ENCODE measurements around the gene NUDT1. TPM values are rescaled to one million over a fixed set of nuclear protein-coding genes. Genes with fewer than 3 reads are reported as not detected.

Gene NUDT1
- total RNA-seq, 1 donor from 2014 or later: 71.2 TPM

- intact Hi-C loops (cut with micrococcal nuclease): loop anchor here (1.0 to 10.0 kb wide), 2 partner anchors 101 to 277 kb away; no protein-coding TSS in a partner anchor
Measured at GRCh38 chr7:2247141-2247995, 5.3 kb downstream of the NUDT1 start.

GRCh38 chr7:2248984-2249694 lies 7.1 kb downstream of the NUDT1 start:
- intact Hi-C loops (cut with micrococcal nuclease): loop anchor here (10.0 kb wide), 1 partner anchor 276 kb away; no protein-coding TSS in a partner anchor

- intact Hi-C loops (cut with micrococcal nuclease): loop anchor here (10.0 kb wide), 1 partner anchor 275 kb away; no protein-coding TSS in a partner anchor
Measured at GRCh38 chr7:2249744-2250323, 7.8 kb downstream of the NUDT1 start.

- intact Hi-C loops (cut with micrococcal nuclease): no loop called here
Measured at GRCh38 chr7:2251381-2251780, 9.4 kb downstream of the NUDT1 start.

- intact Hi-C loops (cut with micrococcal nuclease): no loop called here
Measured at GRCh38 chr7:2251841-2252771, 10.1 kb downstream of the NUDT1 start.

GRCh38 chr7:2253021-2253420 lies 11.0 kb downstream of the NUDT1 start:
- intact Hi-C loops (cut with micrococcal nuclease): no loop called here

- intact Hi-C loops (cut with micrococcal nuclease): no loop called here
Measured at GRCh38 chr7:2253525-2254244, 11.7 kb downstream of the NUDT1 start.

GRCh38 chr7:2254429-2255144 lies 12.6 kb downstream of the NUDT1 start:
- intact Hi-C loops (cut with micrococcal nuclease): no loop called here

GRCh38 chr7:2255145-2256139 lies 13.4 kb downstream of the NUDT1 start:
- intact Hi-C loops (cut with micrococcal nuclease): no loop called here

- intact Hi-C loops (cut with micrococcal nuclease): no loop called here
Measured at GRCh38 chr7:2256306-2257045, 14.4 kb downstream of the NUDT1 start.

- intact Hi-C loops (cut with micrococcal nuclease): no loop called here
Measured at GRCh38 chr7:2257046-2257551, 15.1 kb downstream of the NUDT1 start.

GRCh38 chr7:2257651-2258050 lies 15.6 kb downstream of the NUDT1 start:
- intact Hi-C loops (cut with micrococcal nuclease): no loop called here

GRCh38 chr7:2258661-2259365 lies 16.8 kb downstream of the NUDT1 start:
- intact Hi-C loops (cut with micrococcal nuclease): no loop called here

- intact Hi-C loops (cut with micrococcal nuclease): no loop called here
Measured at GRCh38 chr7:2259480-2259879, 17.5 kb downstream of the NUDT1 start.

- intact Hi-C loops (cut with micrococcal nuclease): no loop called here
Measured at GRCh38 chr7:2260820-2261219, 18.8 kb downstream of the NUDT1 start.

GRCh38 chr7:2261611-2262010 lies 19.6 kb downstream of the NUDT1 start:
- intact Hi-C loops (cut with micrococcal nuclease): no loop called here

GRCh38 chr7:2263176-2263575 lies 21.1 kb downstream of the NUDT1 start:
- intact Hi-C loops (cut with micrococcal nuclease): no loop called here

Measured in T-helper 1 cell treated with Interleukin-12 subunit alpha and Interleukin-12 subunit beta and Interleukin-4 antibody, amounts not matched to agents 30 ng/mL and 1 ng/mL, for 36 hours (primary cell).